Hepatocyte (in vitro differentiated cells): Measurements from ENCODE around the gene PTPRU. TPM values are rescaled to one million over a fixed set of nuclear protein-coding genes. Genes with fewer than 3 reads are reported as not detected.

ENCODE experiments used
- DNase-seq: peaks from one replicate; pipeline ENCODE4 v3.0.0-alpha.2; 2016; ENCODE audit warnings: low spot score
- H2AFZ ChIP-seq: fragments of 200-600 bp; sonication (generic); 2 replicates; pipeline ENCODE4 v1.6.0; 2016; ENCODE audit warnings: antibody characterized with exemption, mild to moderate bottlenecking
- H3K27ac ChIP-seq: fragments of 200-600 bp; sonication (generic); 2 replicates; pipeline ENCODE4 v1.5.1; 2016; ENCODE audit warnings: mild to moderate bottlenecking
- H3K27me3 ChIP-seq: fragments of 200-600 bp; sonication (generic); 2 replicates; pipeline ENCODE4 v1.6.1; 2016
- H3K36me3 ChIP-seq: fragments of 200-600 bp; sonication (generic); replicated peaks from 2 replicates; pipeline ENCODE4 v1.5.1; 2016; ENCODE audit warnings: low read depth; ENCODE audit not compliant: insufficient read depth
- H3K4me1 ChIP-seq: fragments of 200-600 bp; sonication (generic); 2 replicates; pipeline ENCODE4 v1.5.1; 2016; ENCODE audit warnings: mild to moderate bottlenecking, moderate library complexity; ENCODE audit not compliant: insufficient read depth
- H3K4me2 ChIP-seq: fragments of 200-600 bp; sonication (generic); 2 replicates; pipeline ENCODE4 v1.6.0; 2016
- H3K4me3 ChIP-seq: fragments of 200-600 bp; sonication (generic); 2 replicates; pipeline ENCODE4 v1.5.1; 2016; ENCODE audit warnings: mild to moderate bottlenecking
- H3K79me2 ChIP-seq: fragments of 200-600 bp; sonication (generic); 2 replicates; pipeline ENCODE4 v1.6.0; 2017; ENCODE audit warnings: mild to moderate bottlenecking
- H3K9me2 ChIP-seq: fragments of 200-600 bp; sonication (generic); replicated peaks from 2 replicates; pipeline ENCODE4 v1.6.0; 2017; ENCODE audit warnings: mild to moderate bottlenecking; ENCODE audit not compliant: insufficient read depth
- H3K9me3 ChIP-seq: fragments of 200-600 bp; sonication (generic); 2 replicates; pipeline ENCODE4 v1.5.1; 2016; ENCODE audit warnings: low read depth, mild to moderate bottlenecking
- H4K20me1 ChIP-seq: fragments of 200-600 bp; sonication (generic); 2 replicates; pipeline ENCODE4 v1.6.0; 2016; ENCODE audit warnings: mild to moderate bottlenecking; ENCODE audit not compliant: insufficient read depth, poor library complexity, severe bottlenecking
- CTCF ChIP-seq: fragments of 200-600 bp; sonication (generic); IDR thresholded peaks from 2 replicates; pipeline ENCODE4 v1.5.1; 2016; ENCODE audit warnings: antibody characterized with exemption, mild to moderate bottlenecking; ENCODE audit not compliant: poor library complexity
- EZH2 ChIP-seq: fragments of 200-600 bp; sonication (generic); IDR thresholded peaks from 2 replicates; pipeline ENCODE4 v1.6.1; 2016; ENCODE audit warnings: antibody characterized with exemption, mild to moderate bottlenecking, borderline replicate concordance
- EZH2phosphoT487 ChIP-seq: fragments of 200-600 bp; sonication (generic); IDR thresholded peaks from one replicate; pipeline ENCODE4 v1.6.1; 2018; ENCODE audit warnings: antibody characterized with exemption, mild to moderate bottlenecking, low read depth, moderate library complexity; ENCODE audit not compliant: unreplicated experiment, severe bottlenecking
- WGBS: methylation state at CpG from one replicate; pipeline ENCODE4 v1.1.6; 2016; ENCODE audit warnings: low lambda C conversion rate; ENCODE audit errors: missing lambda C conversion rate; 5-methylcytosine and 5-hydroxymethylcytosine counted together
- polyA plus RNA-seq: library from polyadenylated mRNA; unstranded; fragments of >200 nt; fragmentation: Nextera tagmentation; extraction: Ambion mirVana; gene quantifications from 2 replicates; pipeline ENCODE4 v1.2.1, GENCODE V29; 2016
- total RNA-seq: library from RNA; depleted of rRNA; stranded (reverse); fragments of >200 nt; gene quantifications from 2 replicates; pipeline ENCODE4 v1.2.3, GENCODE V29; 2014

Gene PTPRU
- total and polyA plus RNA-seq, 2 experiments from 2014 or later = 34.3 to 38.7 TPM

- Histone ChIP-seq H3K4me1 (peaks cover 21% of the 10 kb centered on the region), H3K4me2 (no peak overlapping the region), H3K9me3 (no peaks in the 10 kb centered on the region), H3K27me3 (no peaks in the 10 kb centered on the region), H3K36me3 (no peaks in the 10 kb centered on the region), H3K4me3 (no peak overlapping the region), H3K9me2 (no peaks in the 10 kb centered on the region), H3K79me2 (peaks cover 16% of the 10 kb centered on the region), H3K27ac (no peak overlapping the region), H2AFZ (no peak overlapping the region), H4K20me1 (peaks cover 4% of the 10 kb centered on the region)
- no peak for DNase-seq
- WGBS = 86% methylated on average over 8 of the region's 8 CpGs
- TF ChIP-seq EZH2 = no peak
- no peak for TF ChIP-seq EZH2phosphoT487
- TF ChIP-seq CTCF = no peak
Measured at GRCh38 chr1:29251164-29252124, 15.1 kb downstream of the PTPRU start.

- Histone ChIP-seq H3K9me3 (no peaks in the 10 kb centered on the region), H3K4me3 (no peak overlapping the region), H3K27ac (no peak overlapping the region), H3K4me1 (peaks cover 27% of the 10 kb centered on the region), H3K79me2 (peaks cover 10% of the 10 kb centered on the region), H4K20me1 (peaks cover 4% of the 10 kb centered on the region), H3K27me3 (no peaks in the 10 kb centered on the region), H2AFZ (no peak overlapping the region), H3K9me2 (no peaks in the 10 kb centered on the region), H3K36me3 (no peaks in the 10 kb centered on the region), H3K4me2 (no peak overlapping the region)
- TF ChIP-seq EZH2phosphoT487 (no peak), EZH2 (no peak), CTCF (no peak)
- 76% methylated on average over 3 of the region's 3 CpGs for WGBS
- DNase-seq = no peak
Measured at GRCh38 chr1:29253180-29253579, 16.9 kb downstream of the PTPRU start.

GRCh38 chr1:29254346-29254745, 18.0 kb downstream of the PTPRU start:
- Histone ChIP-seq H4K20me1 (peaks cover 4% of the 10 kb centered on the region), H3K27ac (no peak overlapping the region), H3K4me3 (no peak overlapping the region), H3K27me3 (no peaks in the 10 kb centered on the region), H2AFZ (no peak overlapping the region), H3K4me1 (peaks cover 21% of the 10 kb centered on the region), H3K79me2 (peaks cover 10% of the 10 kb centered on the region), H3K4me2 (no peak overlapping the region), H3K9me3 (no peaks in the 10 kb centered on the region), H3K36me3 (no peaks in the 10 kb centered on the region), H3K9me2 (no peaks in the 10 kb centered on the region)
- WGBS = 93% methylated on average over 7 of the region's 7 CpGs
- no peak for TF ChIP-seq EZH2phosphoT487
- TF ChIP-seq EZH2 = no peak
- no peak for TF ChIP-seq CTCF
- no peak for DNase-seq
